ENCODE measurements around the gene LOC128125822.

LOC128125822 gene

GRCh38 chr6:63538550-63538949 is 33.7 kb upstream of the LOC128125822 start:
- H3K9ac ChIP-seq (ENCODE audit: low read length): no peak overlapping the region
- H3K4me2 ChIP-seq (ENCODE audit: low read depth, low read length, poor library complexity, severe bottlenecking): no peak overlapping the region
- no peaks in the 10 kb centered on the region for H3K36me3 ChIP-seq (ENCODE audit: low read length)
- no peak overlapping the region for H2AFZ ChIP-seq (ENCODE audit: low read depth, low read length, severe bottlenecking)
- H3K9me2 ChIP-seq (replicated peaks; ENCODE audit: insufficient read depth, low read length): no peaks in the 10 kb centered on the region
- no peaks in the 10 kb centered on the region for H3K9me3 ChIP-seq (ENCODE audit: insufficient read depth, low read length)
- no peaks in the 10 kb centered on the region for H4K20me1 ChIP-seq (ENCODE audit: low read depth, low read length)
- no peaks in the 10 kb centered on the region for H3K79me2 ChIP-seq (ENCODE audit: insufficient read depth, low read length)
- no peaks in the 10 kb centered on the region for H3K27me3 ChIP-seq (ENCODE audit: low read length)
- no peaks in the 10 kb centered on the region for H3F3A ChIP-seq (ENCODE audit: insufficient read depth)
- no peak overlapping the region for H3K27ac ChIP-seq (ENCODE audit: low read depth, low read length)
- H3K4me3 ChIP-seq (ENCODE audit: insufficient read depth, low read length, poor library complexity, severe bottlenecking): no peak overlapping the region
- TF ChIP-seq EZH2phosphoT487 (conservative IDR thresholded peaks at IDR 0.05; ENCODE audit: low read length) (no peak), CTCF (IDR thresholded peaks at IDR 0.05; ENCODE audit: insufficient read depth, low read length, poor library complexity, severe bottlenecking) (no peak)

- Histone ChIP-seq H3K9me3 (ENCODE audit: insufficient read depth, low read length) (no peaks in the 10 kb centered on the region), H3K27ac (ENCODE audit: low read depth, low read length) (no peak overlapping the region), H3K4me2 (ENCODE audit: low read depth, low read length, poor library complexity, severe bottlenecking) (no peak overlapping the region), H3K9me2 (replicated peaks; ENCODE audit: insufficient read depth, low read length) (no peaks in the 10 kb centered on the region), H4K20me1 (ENCODE audit: low read depth, low read length) (no peaks in the 10 kb centered on the region), H3K36me3 (ENCODE audit: low read length) (no peaks in the 10 kb centered on the region), H3K4me3 (ENCODE audit: insufficient read depth, low read length, poor library complexity, severe bottlenecking) (no peak overlapping the region), H3K9ac (ENCODE audit: low read length) (no peak overlapping the region), H2AFZ (ENCODE audit: low read depth, low read length, severe bottlenecking) (no peak overlapping the region), H3K27me3 (ENCODE audit: low read length) (no peaks in the 10 kb centered on the region), H3F3A (ENCODE audit: insufficient read depth) (no peaks in the 10 kb centered on the region), H3K79me2 (ENCODE audit: insufficient read depth, low read length) (no peaks in the 10 kb centered on the region)
- TF ChIP-seq EZH2phosphoT487 (conservative IDR thresholded peaks at IDR 0.05; ENCODE audit: low read length): no peak
These were observed 29.3 kb upstream of the LOC128125822 start for GRCh38 chr6:63543001-63543400.

GRCh38 chr6:63543982-63544381 is 28.3 kb upstream of the LOC128125822 start:
- H3K27ac ChIP-seq (ENCODE audit: low read depth, low read length): no peak overlapping the region
- H3K9me3 ChIP-seq (ENCODE audit: insufficient read depth, low read length): no peaks in the 10 kb centered on the region
- H3K4me2 ChIP-seq (ENCODE audit: low read depth, low read length, poor library complexity, severe bottlenecking): no peak overlapping the region
- no peaks in the 10 kb centered on the region for H3K27me3 ChIP-seq (ENCODE audit: low read length)
- H3F3A ChIP-seq (ENCODE audit: insufficient read depth): no peaks in the 10 kb centered on the region
- H4K20me1 ChIP-seq (ENCODE audit: low read depth, low read length): no peaks in the 10 kb centered on the region
- H3K79me2 ChIP-seq (ENCODE audit: insufficient read depth, low read length): no peaks in the 10 kb centered on the region
- no peak overlapping the region for H3K4me3 ChIP-seq (ENCODE audit: insufficient read depth, low read length, poor library complexity, severe bottlenecking)
- no peak overlapping the region for H3K9ac ChIP-seq (ENCODE audit: low read length)
- H3K9me2 ChIP-seq (replicated peaks; ENCODE audit: insufficient read depth, low read length): no peaks in the 10 kb centered on the region
- H3K36me3 ChIP-seq (ENCODE audit: low read length): no peaks in the 10 kb centered on the region
- H2AFZ ChIP-seq (ENCODE audit: low read depth, low read length, severe bottlenecking): no peak overlapping the region
- TF ChIP-seq CTCF (IDR thresholded peaks at IDR 0.05; ENCODE audit: insufficient read depth, low read length, poor library complexity, severe bottlenecking) (no peak), EZH2phosphoT487 (conservative IDR thresholded peaks at IDR 0.05; ENCODE audit: low read length) (no peak)

GRCh38 chr6:63546236-63546635 is 26.0 kb upstream of the LOC128125822 start:
- H3K4me2 ChIP-seq (ENCODE audit: low read depth, low read length, poor library complexity, severe bottlenecking): no peak overlapping the region
- H3K4me3 ChIP-seq (ENCODE audit: insufficient read depth, low read length, poor library complexity, severe bottlenecking): no peak overlapping the region
- H3K9me2 ChIP-seq (replicated peaks; ENCODE audit: insufficient read depth, low read length): no peaks in the 10 kb centered on the region
- no peak overlapping the region for H3K27ac ChIP-seq (ENCODE audit: low read depth, low read length)
- no peak overlapping the region for H2AFZ ChIP-seq (ENCODE audit: low read depth, low read length, severe bottlenecking)
- no peaks in the 10 kb centered on the region for H3K36me3 ChIP-seq (ENCODE audit: low read length)
- TF ChIP-seq EZH2phosphoT487 (conservative IDR thresholded peaks at IDR 0.05; ENCODE audit: low read length) (no peak), CTCF (IDR thresholded peaks at IDR 0.05; ENCODE audit: insufficient read depth, low read length, poor library complexity, severe bottlenecking) (no peak)
- H3K79me2 ChIP-seq (ENCODE audit: insufficient read depth, low read length): no peaks in the 10 kb centered on the region
- no peak overlapping the region for H3K9ac ChIP-seq (ENCODE audit: low read length)
- no peaks in the 10 kb centered on the region for H3K9me3 ChIP-seq (ENCODE audit: insufficient read depth, low read length)
- H4K20me1 ChIP-seq (ENCODE audit: low read depth, low read length): no peaks in the 10 kb centered on the region
- no peaks in the 10 kb centered on the region for H3K27me3 ChIP-seq (ENCODE audit: low read length)
- no peaks in the 10 kb centered on the region for H3F3A ChIP-seq (ENCODE audit: insufficient read depth)

Data from SU-DHL-6 (cell line).